GM23338 (cell line): ENCODE data around the gene DUSP9.

Source experiments
- CREB1 ChIP-seq: fragments of 250-450 bp; sonication (Bioruptor Pico); IDR thresholded peaks from 2 replicates; pipeline ENCODE4 v1.5.0; 2020; ENCODE audit warnings: low read depth, mild to moderate bottlenecking, moderate library complexity
- CTCF ChIP-seq, 2 experiments: fragments of 200-600 bp in 1 of 2; sonication (generic) in 1 of 2; conservative IDR thresholded peaks; 2 replicates each; pipeline versions ENCODE4 v1.5.1 to v1.6.1; 2016 to 2017; ENCODE audit warnings: antibody characterized with exemption in 2 of 2, low read depth in 2 of 2, mild to moderate bottlenecking in 2 of 2, moderate library complexity in 1 of 2
- EZH2 ChIP-seq: fragments of 200-600 bp; sonication (generic); IDR thresholded peaks from one replicate; pipeline ENCODE4 v1.8.0; 2017; ENCODE audit warnings: antibody characterized with exemption, mild to moderate bottlenecking, low read depth; ENCODE audit not compliant: unreplicated experiment
- EZH2phosphoT487 ChIP-seq: fragments of 200-600 bp; sonication (generic); IDR thresholded peaks from one replicate; pipeline ENCODE4 v1.8.1; 2018; ENCODE audit warnings: antibody characterized with exemption; ENCODE audit not compliant: unreplicated experiment
- JUNB ChIP-seq: IDR thresholded peaks from one replicate; pipeline ENCODE4 v1.6.1; 2016; ENCODE audit warnings: antibody characterized with exemption; ENCODE audit not compliant: unreplicated experiment
- NANOG ChIP-seq: IDR thresholded peaks from 2 replicates; pipeline ENCODE4 v1.6.1; 2016; ENCODE audit warnings: antibody characterized with exemption, borderline replicate concordance
- POLR2AphosphoS5 ChIP-seq: IDR thresholded peaks from 2 replicates; pipeline ENCODE4 v1.6.1; 2016; ENCODE audit warnings: antibody characterized with exemption, low read depth
- REST ChIP-seq: IDR thresholded peaks from one replicate; pipeline ENCODE4 v1.6.1; 2018; ENCODE audit warnings: antibody characterized with exemption; ENCODE audit not compliant: unreplicated experiment
- STAT1 ChIP-seq: IDR thresholded peaks from one replicate; pipeline ENCODE4 v1.6.1; 2016; ENCODE audit warnings: antibody characterized with exemption; ENCODE audit not compliant: unreplicated experiment
- ZNF114 ChIP-seq: fragments of 250-450 bp; sonication (Bioruptor Pico); IDR thresholded peaks from 2 replicates; pipeline ENCODE4 v1.5.0; 2020; ENCODE audit warnings: mild to moderate bottlenecking, moderate library complexity
- ZNF331 ChIP-seq: fragments of 250-450 bp; sonication (Bioruptor Pico); IDR thresholded peaks from 2 replicates; pipeline ENCODE4 v1.5.0; 2020; ENCODE audit warnings: low read depth, mild to moderate bottlenecking, moderate library complexity
- ZNF462 ChIP-seq: fragments of 250-450 bp; sonication (Bioruptor Pico); IDR thresholded peaks from 2 replicates; pipeline ENCODE4 v1.5.0; 2020; ENCODE audit warnings: mild to moderate bottlenecking, moderate library complexity
- TF ChIP-seq, protein P1 (sequence below): IDR thresholded peaks from 2 replicates; pipeline ENCODE4 v1.6.1; 2016; ENCODE audit warnings: antibody characterized with exemption

DNA sequence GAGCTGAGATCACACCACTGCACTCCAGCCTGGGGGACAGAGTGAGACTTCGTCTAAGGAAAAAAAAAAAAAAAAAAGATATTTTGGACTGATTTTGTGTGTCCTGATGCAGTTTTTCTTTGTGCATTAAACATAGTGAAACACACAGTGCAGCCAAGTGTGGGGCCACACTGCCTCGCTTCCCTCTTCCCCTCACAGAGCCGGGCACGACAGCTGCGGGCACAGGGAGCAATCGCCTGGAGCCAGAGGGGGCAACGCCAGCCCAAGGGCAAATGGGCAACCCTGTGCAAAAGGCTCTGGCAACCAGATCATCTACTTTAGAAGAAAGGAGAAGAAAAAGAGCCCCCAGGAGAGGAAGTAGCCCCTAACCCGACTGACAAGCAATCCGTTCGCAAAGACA, 34.6 kb upstream of the DUSP9 start:
- TF ChIP-seq CTCF (conservative IDR thresholded peaks at IDR 0.05; ENCODE audit: low read depth in 2 of 2) = no peak
- TF ChIP-seq REST = no peak
- no peak for TF ChIP-seq CREB1 (CRISPR knock-in tag)
- TF ChIP-seq POLR2AphosphoS5 = no peak
- TF ChIP-seq EZH2 = no peak
- no peak for TF ChIP-seq NANOG
- no peak for TF ChIP-seq EZH2phosphoT487
- TF ChIP-seq, protein P1, sequence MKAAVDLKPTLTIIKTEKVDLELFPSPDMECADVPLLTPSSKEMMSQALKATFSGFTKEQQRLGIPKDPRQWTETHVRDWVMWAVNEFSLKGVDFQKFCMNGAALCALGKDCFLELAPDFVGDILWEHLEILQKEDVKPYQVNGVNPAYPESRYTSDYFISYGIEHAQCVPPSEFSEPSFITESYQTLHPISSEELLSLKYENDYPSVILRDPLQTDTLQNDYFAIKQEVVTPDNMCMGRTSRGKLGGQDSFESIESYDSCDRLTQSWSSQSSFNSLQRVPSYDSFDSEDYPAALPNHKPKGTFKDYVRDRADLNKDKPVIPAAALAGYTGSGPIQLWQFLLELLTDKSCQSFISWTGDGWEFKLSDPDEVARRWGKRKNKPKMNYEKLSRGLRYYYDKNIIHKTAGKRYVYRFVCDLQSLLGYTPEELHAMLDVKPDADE = no peak
- no peak for TF ChIP-seq ZNF331 (CRISPR knock-in tag)
- TF ChIP-seq ZNF114 (CRISPR knock-in tag) = no peak
- TF ChIP-seq JUNB = no peak
- no peak for TF ChIP-seq STAT1
- no peak for TF ChIP-seq ZNF462 (CRISPR knock-in tag)
